ENCODE measurements around the gene TSHZ2. TPM values are rescaled to one million over a fixed set of nuclear protein-coding genes. Genes with fewer than 3 reads are reported as not detected.

Gene TSHZ2
- total RNA-seq, 1 donor from 2014 or later, result 1.2 TPM

GRCh38 chr20:53316206-53316937 is 344.2 kb downstream of the TSHZ2 start:
- DNase-seq (ENCODE audit: low read depth) (peak; percentile 56), FAIRE-seq (no peak)
- H3K9me3 ChIP-seq (ENCODE audit: insufficient read depth, low read depth, low read length), result no peaks in the 10 kb centered on the region
- H3K79me2 ChIP-seq (ENCODE audit: insufficient read depth, low read length), result no peaks in the 10 kb centered on the region
- Mint-ChIP-seq H3K27me3 (ENCODE audit: low read depth, unreplicated experiment) (peaks cover 3% of the 10 kb centered on the region), H3K4me3 (ENCODE audit: unreplicated experiment) (no peak overlapping the region), H3K9me3 (ENCODE audit: unreplicated experiment) (no peaks in the 10 kb centered on the region), H3K4me1 (ENCODE audit: low read depth, unreplicated experiment) (peaks cover 10% of the 10 kb centered on the region), H3K27ac (ENCODE audit: unreplicated experiment) (peak overlapping the region; percentile 48), H3K36me3 (ENCODE audit: low read depth, unreplicated experiment) (no peaks in the 10 kb centered on the region)
- no peak overlapping the region for H3K27ac ChIP-seq (ENCODE audit: low read depth, low read length)
- H2AFZ ChIP-seq (ENCODE audit: low read depth, low read length), result no peak overlapping the region
- H3K4me2 ChIP-seq (ENCODE audit: low read length), result no peak overlapping the region
- TF ChIP-seq, protein P1, sequence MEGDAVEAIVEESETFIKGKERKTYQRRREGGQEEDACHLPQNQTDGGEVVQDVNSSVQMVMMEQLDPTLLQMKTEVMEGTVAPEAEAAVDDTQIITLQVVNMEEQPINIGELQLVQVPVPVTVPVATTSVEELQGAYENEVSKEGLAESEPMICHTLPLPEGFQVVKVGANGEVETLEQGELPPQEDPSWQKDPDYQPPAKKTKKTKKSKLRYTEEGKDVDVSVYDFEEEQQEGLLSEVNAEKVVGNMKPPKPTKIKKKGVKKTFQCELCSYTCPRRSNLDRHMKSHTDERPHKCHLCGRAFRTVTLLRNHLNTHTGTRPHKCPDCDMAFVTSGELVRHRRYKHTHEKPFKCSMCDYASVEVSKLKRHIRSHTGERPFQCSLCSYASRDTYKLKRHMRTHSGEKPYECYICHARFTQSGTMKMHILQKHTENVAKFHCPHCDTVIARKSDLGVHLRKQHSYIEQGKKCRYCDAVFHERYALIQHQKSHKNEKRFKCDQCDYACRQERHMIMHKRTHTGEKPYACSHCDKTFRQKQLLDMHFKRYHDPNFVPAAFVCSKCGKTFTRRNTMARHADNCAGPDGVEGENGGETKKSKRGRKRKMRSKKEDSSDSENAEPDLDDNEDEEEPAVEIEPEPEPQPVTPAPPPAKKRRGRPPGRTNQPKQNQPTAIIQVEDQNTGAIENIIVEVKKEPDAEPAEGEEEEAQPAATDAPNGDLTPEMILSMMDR (IDR thresholded peaks at IDR 0.05; ENCODE audit: insufficient read depth, low read depth, low read length), result no peak
- no peak for TF ChIP-seq EZH2 (IDR thresholded peaks at IDR 0.05; ENCODE audit: insufficient read depth, low read length)
- no peaks in the 10 kb centered on the region for H3K27me3 ChIP-seq (ENCODE audit: insufficient read depth, low read length)
- no peak overlapping the region for H3K9ac ChIP-seq (ENCODE audit: low read length)
- no peaks in the 10 kb centered on the region for H3K4me1 ChIP-seq (ENCODE audit: insufficient read depth, low read length)
- no peak overlapping the region for H3K4me3 ChIP-seq (ENCODE audit: insufficient read depth, low read depth, low read length)
- no peaks in the 10 kb centered on the region for H4K20me1 ChIP-seq (ENCODE audit: insufficient read depth, low read length)
- H3K36me3 ChIP-seq (ENCODE audit: insufficient read depth, low read length), result no peaks in the 10 kb centered on the region

DNA sequence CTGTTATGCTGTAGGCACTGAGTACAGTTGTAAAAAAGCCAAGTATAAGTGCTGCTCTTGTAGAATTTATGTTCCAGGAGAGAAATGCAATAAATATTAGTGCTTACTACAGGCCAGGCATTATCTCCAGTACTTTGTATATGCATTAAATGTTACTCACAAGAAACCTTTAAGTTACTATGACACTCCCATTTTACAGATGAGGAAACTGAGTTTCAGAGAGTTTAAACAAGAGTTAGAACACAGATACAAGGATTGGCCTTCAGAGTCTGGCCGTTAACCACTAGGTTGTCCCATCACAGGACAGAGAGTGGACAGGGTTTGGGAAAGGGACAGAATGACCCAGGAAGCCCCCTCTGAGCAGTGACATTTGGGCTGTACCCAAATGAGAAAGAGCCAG is 347.0 kb downstream of the TSHZ2 start:
- peaks cover 10% of the 10 kb centered on the region for H3K4me1 Mint-ChIP-seq (ENCODE audit: low read depth, unreplicated experiment)
- no peaks in the 10 kb centered on the region for H3K9me3 Mint-ChIP-seq (ENCODE audit: unreplicated experiment)
- H3K27me3 ChIP-seq (ENCODE audit: insufficient read depth, low read length), result no peaks in the 10 kb centered on the region
- H4K20me1 ChIP-seq (ENCODE audit: insufficient read depth, low read length), result no peaks in the 10 kb centered on the region
- H3K36me3 ChIP-seq (ENCODE audit: insufficient read depth, low read length), result no peaks in the 10 kb centered on the region
- H3K4me3 Mint-ChIP-seq (ENCODE audit: unreplicated experiment), result no peak overlapping the region
- no peaks in the 10 kb centered on the region for H3K36me3 Mint-ChIP-seq (ENCODE audit: low read depth, unreplicated experiment)
- no peaks in the 10 kb centered on the region for H3K4me1 ChIP-seq (ENCODE audit: insufficient read depth, low read length)
- no peak for TF ChIP-seq EZH2 (IDR thresholded peaks at IDR 0.05; ENCODE audit: insufficient read depth, low read length)
- TF ChIP-seq, protein P1 (IDR thresholded peaks at IDR 0.05; ENCODE audit: insufficient read depth, low read depth, low read length), result no peak
- FAIRE-seq (no peak), DNase-seq (ENCODE audit: low read depth) (no peak)
- no peak overlapping the region for H3K4me2 ChIP-seq (ENCODE audit: low read length)
- H3K9me3 ChIP-seq (ENCODE audit: insufficient read depth, low read depth, low read length), result no peaks in the 10 kb centered on the region
- H3K27ac Mint-ChIP-seq (ENCODE audit: unreplicated experiment), result no peak overlapping the region
- no peak overlapping the region for H3K4me3 ChIP-seq (ENCODE audit: insufficient read depth, low read depth, low read length)
- no peaks in the 10 kb centered on the region for H3K79me2 ChIP-seq (ENCODE audit: insufficient read depth, low read length)
- peaks cover 3% of the 10 kb centered on the region for H3K27me3 Mint-ChIP-seq (ENCODE audit: low read depth, unreplicated experiment)
- H3K9ac ChIP-seq (ENCODE audit: low read length), result no peak overlapping the region
- no peak overlapping the region for H3K27ac ChIP-seq (ENCODE audit: low read depth, low read length)
- no peak overlapping the region for H2AFZ ChIP-seq (ENCODE audit: low read depth, low read length)

DNA sequence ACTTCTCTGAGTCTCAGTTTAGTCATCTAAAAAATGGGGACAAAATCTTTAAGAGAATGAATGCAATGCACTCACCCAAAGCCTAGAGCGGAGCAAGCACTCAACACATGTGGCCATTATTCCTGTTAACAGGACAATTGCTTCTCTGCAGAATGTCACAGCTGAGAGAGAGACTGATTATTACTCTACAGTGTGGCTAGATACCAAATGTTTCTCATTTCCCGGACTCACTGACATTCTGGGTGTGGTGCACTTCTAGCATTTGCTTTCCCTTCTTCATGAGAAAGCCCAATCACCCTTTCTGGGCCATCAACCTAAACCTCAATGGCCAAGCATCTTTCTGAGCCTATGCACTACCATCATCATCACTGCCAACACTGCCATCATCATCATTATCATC is 347.6 kb downstream of the TSHZ2 start:
- Histone ChIP-seq H3K4me2 (ENCODE audit: low read length) (no peak overlapping the region), H3K9me3 (ENCODE audit: insufficient read depth, low read depth, low read length) (no peaks in the 10 kb centered on the region), H3K4me3 (ENCODE audit: insufficient read depth, low read depth, low read length) (no peak overlapping the region), H3K9ac (ENCODE audit: low read length) (no peak overlapping the region), H2AFZ (ENCODE audit: low read depth, low read length) (no peak overlapping the region), H3K79me2 (ENCODE audit: insufficient read depth, low read length) (no peaks in the 10 kb centered on the region), H3K27ac (ENCODE audit: low read depth, low read length) (no peak overlapping the region), H3K4me1 (ENCODE audit: insufficient read depth, low read length) (no peaks in the 10 kb centered on the region), H3K27me3 (ENCODE audit: insufficient read depth, low read length) (no peaks in the 10 kb centered on the region), H4K20me1 (ENCODE audit: insufficient read depth, low read length) (no peaks in the 10 kb centered on the region), H3K36me3 (ENCODE audit: insufficient read depth, low read length) (no peaks in the 10 kb centered on the region)
- Mint-ChIP-seq H3K9me3 (ENCODE audit: unreplicated experiment) (no peaks in the 10 kb centered on the region), H3K36me3 (ENCODE audit: low read depth, unreplicated experiment) (peaks cover 2% of the 10 kb centered on the region), H3K4me3 (ENCODE audit: unreplicated experiment) (no peak overlapping the region), H3K27ac (ENCODE audit: unreplicated experiment) (no peak overlapping the region), H3K27me3 (ENCODE audit: low read depth, unreplicated experiment) (peaks cover 5% of the 10 kb centered on the region), H3K4me1 (ENCODE audit: low read depth, unreplicated experiment) (peaks cover 10% of the 10 kb centered on the region)
- FAIRE-seq (no peak), DNase-seq (ENCODE audit: low read depth) (no peak)
- TF ChIP-seq, protein P1 (IDR thresholded peaks at IDR 0.05; ENCODE audit: insufficient read depth, low read depth, low read length), result no peak
- TF ChIP-seq EZH2 (IDR thresholded peaks at IDR 0.05; ENCODE audit: insufficient read depth, low read length), result no peak

Data from astrocyte (in vitro differentiated cells and primary cell).